Activated CD8-positive, alpha-beta memory T cell treated with anti-CD3 and anti-CD28 coated beads for 24 hours (primary cell): ENCODE data around the gene RASGRP3.

Experiments
- DNase-seq: peaks from one replicate; pipeline ENCODE4 v3.0.0-alpha.2; 2020

RASGRP3 gene

GRCh38 chr2:33586766-33587165, 110.3 kb downstream of the RASGRP3 start:
- no peak for DNase-seq

GRCh38 chr2:33588232-33588631, 111.8 kb downstream of the RASGRP3 start:
- DNase-seq = no peak

DNA sequence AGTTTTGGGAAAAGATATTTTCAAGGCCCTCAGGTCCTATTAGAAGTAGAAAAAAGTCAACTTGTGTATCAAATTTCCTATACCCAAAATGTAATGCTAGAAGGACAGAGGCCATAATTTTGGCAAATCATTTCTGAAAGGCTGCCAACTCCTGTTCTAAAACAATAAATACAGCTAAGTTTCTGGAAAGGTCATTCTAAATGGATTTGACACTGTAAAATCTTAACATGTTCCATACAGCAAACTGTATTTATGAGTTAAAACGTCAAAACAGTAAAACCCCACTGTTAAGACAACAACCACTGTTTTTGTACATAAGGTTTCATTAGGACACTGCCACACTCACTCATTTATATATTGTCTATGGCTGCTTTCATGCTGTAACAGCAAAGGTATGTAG, 113.0 kb downstream of the RASGRP3 start:
- DNase-seq = no peak

DNA sequence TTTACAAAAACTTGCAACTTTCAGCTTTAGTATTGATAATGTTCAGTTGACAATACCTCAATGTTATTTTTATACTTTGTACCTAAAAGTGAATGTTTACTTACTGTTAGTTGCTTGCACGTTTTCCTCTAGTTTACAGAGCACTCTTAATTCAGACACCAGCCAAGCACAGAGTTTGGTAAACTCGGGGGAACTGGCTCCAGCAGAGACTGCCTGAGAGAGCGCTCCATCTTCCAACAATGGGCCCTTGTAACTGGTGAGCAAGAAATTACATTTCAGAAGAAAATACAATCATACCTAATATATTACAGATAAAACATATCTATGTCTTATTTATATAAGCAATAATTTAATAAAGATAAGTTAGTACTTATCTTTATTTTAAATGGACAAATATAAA, 118.9 kb downstream of the RASGRP3 start:
- DNase-seq = no peak

DNA sequence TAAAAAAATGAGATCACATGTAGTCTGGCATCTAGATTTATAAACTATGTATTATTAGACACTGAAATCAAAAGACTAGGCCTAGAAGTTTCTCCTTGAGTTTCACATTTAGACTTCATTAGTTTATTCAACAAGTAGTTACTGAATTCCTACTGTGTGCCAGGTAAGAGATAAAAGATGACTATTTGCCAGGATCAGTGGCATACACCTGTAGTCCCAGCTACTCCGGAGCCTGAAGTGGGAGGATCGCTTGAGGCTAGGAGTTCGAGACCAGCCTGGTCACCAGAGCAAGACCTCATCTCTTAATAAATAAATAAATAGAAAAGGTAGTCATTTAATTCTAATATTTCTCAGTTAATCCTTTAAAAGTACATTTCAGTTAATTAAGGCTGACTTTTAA, 120.6 kb downstream of the RASGRP3 start:
- DNase-seq = no peak

DNA sequence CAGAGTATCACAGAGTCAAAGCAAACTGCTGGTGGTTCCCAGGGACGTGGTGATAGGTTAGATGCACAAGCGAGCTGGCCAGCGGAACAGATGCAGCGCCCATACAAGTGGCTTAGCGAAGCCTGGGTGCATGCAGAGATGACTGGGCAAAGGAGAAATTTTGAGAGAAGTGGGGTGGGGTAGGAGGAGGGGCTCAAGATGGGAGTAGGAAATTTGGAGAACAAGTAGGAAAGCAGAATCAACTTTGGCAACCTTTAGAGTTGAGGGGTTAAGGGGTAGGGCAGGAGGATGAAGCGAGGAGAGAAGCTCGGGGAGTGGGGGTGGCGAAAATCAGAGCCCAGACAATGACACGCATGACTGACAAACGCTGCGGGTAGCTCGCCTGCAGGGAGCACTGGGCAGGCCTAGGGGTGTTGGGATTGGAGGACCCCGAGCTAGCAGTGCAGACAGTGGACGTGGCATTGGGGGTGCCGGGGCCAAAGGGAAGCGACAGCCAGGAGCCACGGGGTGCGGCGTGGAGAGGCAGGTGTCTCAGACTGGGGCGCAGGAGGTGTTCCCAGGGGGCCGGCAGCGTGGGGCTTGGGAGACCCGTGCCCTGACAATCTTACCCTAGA, 122.2 kb downstream of the RASGRP3 start:
- peak; percentile 75 for DNase-seq

DNA sequence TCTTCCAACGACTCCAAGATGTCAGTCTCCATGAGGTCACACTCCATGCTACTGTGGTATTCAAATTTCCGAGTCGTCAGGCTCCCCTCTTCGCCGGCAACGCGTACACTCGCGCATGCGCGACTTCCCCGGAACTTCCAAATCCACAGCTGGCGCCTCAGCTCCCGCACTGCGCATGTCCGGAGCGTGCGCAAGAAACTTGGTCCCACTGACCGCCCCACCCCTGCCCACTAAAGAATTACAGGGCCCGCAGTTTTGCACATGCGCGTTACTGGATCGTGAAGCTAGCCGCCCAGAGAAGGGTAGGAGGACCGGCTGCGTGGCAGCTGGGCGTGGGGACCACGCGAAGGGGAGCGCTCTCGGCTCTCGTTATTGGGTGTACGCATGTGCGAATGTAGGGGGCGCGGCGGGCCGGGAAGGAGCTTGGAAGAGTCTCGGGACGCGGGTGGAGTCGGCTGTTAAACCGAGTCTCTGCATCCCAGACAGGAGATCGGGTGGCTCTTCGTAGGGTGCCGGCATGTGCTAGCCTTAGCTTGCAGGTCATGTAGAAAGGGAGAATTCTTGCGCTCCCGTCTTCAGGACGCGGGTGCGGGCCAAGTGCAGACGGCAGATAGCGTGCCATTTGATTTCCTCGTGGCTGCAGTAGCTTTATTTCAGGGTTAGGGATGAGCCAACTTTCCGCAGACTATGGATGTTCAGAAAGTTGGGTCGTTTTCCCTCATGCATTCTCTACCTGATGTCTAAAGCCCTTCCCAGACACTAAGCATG, 122.9 kb downstream of the RASGRP3 start, which contains the start of gene FAM98A:
Gene FAM98A, minus strand, starts transcription at position 125 of the 768 bp plus-strand sequence. Its CDS starts 78 bp downstream, at position 47.
- DNase-seq = peak; percentile 99

DNA sequence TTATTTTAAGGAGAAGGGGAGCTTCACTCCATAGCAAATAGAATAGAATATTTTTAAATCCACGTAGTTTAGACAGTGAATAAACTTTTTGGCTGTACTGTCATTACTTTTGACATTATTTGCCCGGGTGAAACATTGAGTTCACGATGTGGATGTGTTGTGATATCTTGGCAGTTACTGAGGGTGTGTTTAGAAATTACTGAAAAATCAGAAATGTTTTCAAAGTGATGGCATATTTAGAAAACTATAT, 123.4 kb downstream of the RASGRP3 start:
- no peak for DNase-seq

DNA sequence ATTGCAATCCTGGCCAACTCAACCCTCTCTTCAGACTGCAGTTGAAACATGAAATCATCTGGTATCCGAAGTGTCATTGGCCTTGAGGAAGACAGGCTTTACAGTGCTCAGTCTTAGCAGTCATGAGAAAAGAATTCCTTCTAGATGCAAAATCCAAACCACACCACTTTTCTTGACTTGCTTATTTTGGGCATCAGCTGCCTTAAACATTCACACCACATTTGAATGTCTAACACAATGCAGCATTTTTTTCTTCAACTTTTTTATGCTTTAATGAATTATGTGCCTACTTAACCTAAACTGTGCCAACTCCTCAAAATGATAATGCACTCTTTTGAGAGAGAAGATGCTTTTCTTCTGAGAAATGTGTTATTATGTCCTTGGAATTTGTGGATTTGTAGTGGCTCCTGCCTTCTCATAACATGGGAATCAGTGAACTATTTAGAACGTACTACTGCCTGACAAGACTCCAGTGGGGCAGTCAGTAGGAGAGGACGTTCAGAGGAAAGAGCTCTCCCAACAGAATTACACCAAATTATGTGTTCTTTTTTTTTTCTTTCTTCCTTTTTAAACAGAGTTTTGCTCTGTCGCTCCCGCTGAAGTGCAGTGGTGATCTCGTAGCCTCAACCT, 125.9 kb downstream of the RASGRP3 start:
- no peak for DNase-seq

- DNase-seq = no peak
Observed at GRCh38 chr2:33603416-33603815, 127.0 kb downstream of the RASGRP3 start.

DNA sequence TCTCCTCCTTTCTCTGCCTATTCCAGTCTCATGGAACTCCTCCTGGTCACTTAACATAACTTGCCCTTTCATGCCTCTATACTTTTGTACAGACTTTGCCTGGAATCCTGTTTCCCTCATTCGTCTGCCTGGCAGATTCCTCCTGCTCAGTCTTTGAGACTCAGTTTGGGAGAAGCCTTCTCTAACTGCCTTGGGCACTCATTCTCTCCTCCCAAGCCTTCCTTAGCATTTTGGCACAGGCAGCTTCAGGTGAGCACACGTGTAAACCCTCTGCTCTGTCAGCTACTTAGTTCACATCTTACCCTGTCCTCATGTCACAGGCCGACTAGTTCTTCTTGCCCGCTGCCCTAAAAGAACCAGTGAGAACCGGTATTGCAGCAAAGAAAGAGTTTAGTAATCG, 128.6 kb downstream of the RASGRP3 start:
- DNase-seq = no peak

GRCh38 chr2:33606100-33606499, 129.7 kb downstream of the RASGRP3 start:
- no peak for DNase-seq

DNA sequence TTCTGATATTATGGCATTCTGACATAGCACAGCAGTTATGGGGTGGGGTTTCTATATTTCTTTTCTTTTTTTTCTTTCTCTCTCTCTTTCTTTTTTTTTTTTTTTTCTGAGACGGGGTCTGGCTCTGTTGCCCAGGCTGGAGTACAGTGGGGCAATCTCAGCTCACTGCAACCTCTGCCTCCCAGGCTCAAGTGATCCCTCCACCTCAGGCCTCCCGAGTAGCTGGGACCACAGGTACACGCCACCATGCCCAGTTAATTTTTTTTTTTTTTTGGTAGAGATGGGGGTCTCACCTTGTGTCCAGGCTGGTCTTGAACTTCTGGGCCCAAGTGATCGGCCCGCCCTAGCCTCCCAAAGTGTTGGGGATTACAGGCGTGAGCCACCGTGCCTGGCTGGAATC, 130.2 kb downstream of the RASGRP3 start:
- DNase-seq = no peak

- no peak for DNase-seq
Observed at GRCh38 chr2:33607251-33607721, 130.8 kb downstream of the RASGRP3 start.

GRCh38 chr2:33607905-33608304, 131.5 kb downstream of the RASGRP3 start:
- DNase-seq = no peak

- no peak for DNase-seq
Observed at GRCh38 chr2:33614190-33614589, 137.7 kb downstream of the RASGRP3 start.
